K562 (cell line): ENCODE data around the gene UBL5. TPM values are rescaled to one million over a fixed set of nuclear protein-coding genes. Genes with fewer than 3 reads are reported as not detected.

Experiments
- CHAMP1 ChIP-seq: fragments of 450-650 bp; IDR thresholded peaks from 2 replicates; pipeline ENCODE4 v1.6.1; 2016; ENCODE audit warnings: mild to moderate bottlenecking
- CTCF ChIP-seq, 3 experiments: IDR thresholded peaks in 2 of 3; conservative IDR thresholded peaks in 1 of 3; 2 replicates each; pipeline ENCODE4 v1.5.1; 2011 to 2012; ENCODE audit warnings: low read length in 3 of 3, mild to moderate bottlenecking in 3 of 3, control low read depth in 2 of 3, improper control_type of control experiment in 1 of 3, inconsistent platforms in 1 of 3, low read depth in 1 of 3, mixed read lengths in 1 of 3, moderate library complexity in 1 of 3; ENCODE audit not compliant: insufficient read depth in 2 of 3
- CTCFL ChIP-seq: IDR thresholded peaks from 2 replicates; pipeline ENCODE4 v1.6.1; 2011; ENCODE audit warnings: borderline replicate concordance, low read depth, mild to moderate bottlenecking, moderate library complexity, low read length; ENCODE audit not compliant: insufficient read depth, poor library complexity, severe bottlenecking
- HDAC8 ChIP-seq: fragments of 450-650 bp; IDR thresholded peaks from 2 replicates; pipeline ENCODE4 v1.6.1; 2016; ENCODE audit warnings: mild to moderate bottlenecking, missing genetic modification characterization, moderate library complexity, missing compliant biosample characterization
- HMBOX1 ChIP-seq: sonication (generic); IDR thresholded peaks from 2 replicates; pipeline ENCODE4 v1.6.1; 2016
- KDM1A ChIP-seq, 2 experiments: fragments of 450-650 bp; IDR thresholded peaks; 2 replicates each; pipeline ENCODE4 v1.6.1; 2016; ENCODE audit warnings: mild to moderate bottlenecking in 2 of 2
- KHSRP ChIP-seq: fragments of 450-650 bp; IDR thresholded peaks from 2 replicates; pipeline ENCODE4 v1.6.1; 2017
- MYNN ChIP-seq, 2 experiments: sonication (generic); formaldehyde crosslinking in 1 of 2; IDR thresholded peaks; 2 replicates each; pipeline versions ENCODE4 v1.5.0 to v1.6.1; 2016 to 2020; ENCODE audit warnings: antibody characterized with exemption in 1 of 2, missing genetic modification reagents in 1 of 2
- PHF8 ChIP-seq: fragments of 200-600 bp; sonication (generic); IDR thresholded peaks from 2 replicates; pipeline ENCODE4 v1.6.1; 2012; ENCODE audit warnings: mixed run types, mild to moderate bottlenecking, inconsistent platforms, low read length, moderate library complexity, borderline replicate concordance
- PML ChIP-seq: IDR thresholded peaks from 2 replicates; pipeline ENCODE4 v1.6.1; 2012; ENCODE audit warnings: low read length, inconsistent platforms
- RB1 ChIP-seq: fragments of 450-650 bp; IDR thresholded peaks from 2 replicates; pipeline ENCODE4 v1.6.1; 2017; ENCODE audit warnings: low read depth, mild to moderate bottlenecking
- RFX1 ChIP-seq: fragments of 450-650 bp; IDR thresholded peaks from 2 replicates; pipeline ENCODE4 v1.6.1; 2016; ENCODE audit warnings: mild to moderate bottlenecking, moderate library complexity
- SIN3B ChIP-seq: fragments of 450-650 bp; IDR thresholded peaks from 2 replicates; pipeline ENCODE4 v1.6.1; 2017; ENCODE audit warnings: low read depth, mild to moderate bottlenecking, moderate library complexity
- SMARCA4 ChIP-seq: fragments of 450-650 bp; IDR thresholded peaks from 2 replicates; pipeline ENCODE4 v1.6.1; 2016
- SP1 ChIP-seq: sonication (generic); formaldehyde crosslinking; IDR thresholded peaks from 2 replicates; pipeline ENCODE4 v1.8.1; 2022; ENCODE audit warnings: mild to moderate bottlenecking, missing genetic modification reagents
- SUPT5H ChIP-seq: fragments of 450-650 bp; IDR thresholded peaks from 2 replicates; pipeline ENCODE4 v1.6.1; 2016
- TBP ChIP-seq: optimal IDR thresholded peaks from 2 replicates; pipeline ENCODE3; 2011; ENCODE audit warnings: low read depth, low read length, improper control_type of control experiment
- ZNF217 ChIP-seq: sonication (generic); formaldehyde crosslinking; IDR thresholded peaks from 2 replicates; pipeline ENCODE4 v1.8.0; 2022; ENCODE audit warnings: mild to moderate bottlenecking, missing genetic modification reagents
- ZNF511 ChIP-seq: sonication (generic); formaldehyde crosslinking; IDR thresholded peaks from 2 replicates; pipeline ENCODE4 v1.8.0; 2022; ENCODE audit warnings: mild to moderate bottlenecking, missing genetic modification reagents
- ZNF655 ChIP-seq: fragments of 250-450 bp; sonication (Bioruptor Pico); IDR thresholded peaks from 2 replicates; pipeline ENCODE4 v1.5.0; 2021
- polyA plus RNA-seq, 8 experiments: library from polyadenylated mRNA; depleted of rRNA in 4 of 8; stranded (reverse) in 5 of 8; unstranded in 3 of 8; fragments of >200 nt; fragmentation: Nextera tagmentation in 2 of 8; fragmentation: Illumina TruSeq in 1 of 8; extraction: Ambion mirVana in 2 of 8; extraction: Trizol in 1 of 8; gene quantifications; 2 replicates each; pipeline versions ENCODE4 v1.2.1 to v1.2.3, GENCODE V29; 2011 to 2014; ENCODE audit warnings: inconsistent platforms in 1 of 8, missing spikeins in 1 of 8
- total RNA-seq, 7 experiments: library from RNA; depleted of rRNA in 6 of 7; stranded (reverse); fragments of >200 nt in 6 of 7; fragmentation: Illumina TruSeq in 2 of 7; extraction: Trizol in 2 of 7; gene quantifications; 2 replicates each; pipeline versions ENCODE4 v1.2.1 to v1.2.3, GENCODE V29; 2011 to 2021; ENCODE audit warnings: low replicate concordance in 1 of 7

The UBL5 gene
- total and polyA plus RNA-seq, 9 of the 15 experiments (the other 6 are each of a cell fraction or from before 2014, with no cell fraction given): 410 to 1,266 (median 613) TPM

- TF ChIP-seq CTCFL: no peak
- TF ChIP-seq RFX1: peak; percentile 92
- peak; percentile 21; the same call in 1 of the 2 replicates for TF ChIP-seq RB1
- TF ChIP-seq SUPT5H: no peak
- no peak for TF ChIP-seq KDM1A (IDR thresholded peaks at IDR 0.05)
- TF ChIP-seq MYNN (IDR thresholded peaks at IDR 0.05): peak; percentile 59; the same call in 1 of the 2 replicates
- no peak for TF ChIP-seq MYNN (CRISPR knock-in tag; IDR thresholded peaks at IDR 0.05)
- TF ChIP-seq SIN3B: no peak
- peak; percentile 50 for TF ChIP-seq SP1
- TF ChIP-seq CTCF (IDR thresholded peaks at IDR 0.05 in 2 of 3, conservative IDR thresholded peaks at IDR 0.05 in 1 of 3; ENCODE audit: insufficient read depth in 2 of 3, low read depth in 1 of 3, low read length in 3 of 3): peak; percentile 84 to 91 (median 85)
- TF ChIP-seq SMARCA4: no peak
- peak; percentile 74; the same call in 1 of the 2 replicates for TF ChIP-seq HMBOX1
- TF ChIP-seq CHAMP1: peak; percentile 36; the same call in 1 of the 2 replicates
- TF ChIP-seq ZNF511: no peak
- TF ChIP-seq ZNF655: no peak
- TF ChIP-seq TBP: no peak
- TF ChIP-seq PHF8: no peak
- no peak for TF ChIP-seq ZNF217 (CRISPR knock-in tag)
- no peak for TF ChIP-seq KHSRP
- no peak for TF ChIP-seq PML
- TF ChIP-seq HDAC8 (tag): no peak
Measured at GRCh38 chr19:9796113-9796773, 31.5 kb upstream of the UBL5 start (continued).
